Colon (tissue), 2 donors: Measurements from ENCODE around the gene MYOD1.

Experiments used
- FAIRE-seq: peaks from 2 replicates; lab custom pipeline; 2012; peaks lifted over from hg19 to GRCh38; lab: Jason Lieb, UNC
- donor health status: control.
- donor health status: control.

Gene MYOD1

DNA sequence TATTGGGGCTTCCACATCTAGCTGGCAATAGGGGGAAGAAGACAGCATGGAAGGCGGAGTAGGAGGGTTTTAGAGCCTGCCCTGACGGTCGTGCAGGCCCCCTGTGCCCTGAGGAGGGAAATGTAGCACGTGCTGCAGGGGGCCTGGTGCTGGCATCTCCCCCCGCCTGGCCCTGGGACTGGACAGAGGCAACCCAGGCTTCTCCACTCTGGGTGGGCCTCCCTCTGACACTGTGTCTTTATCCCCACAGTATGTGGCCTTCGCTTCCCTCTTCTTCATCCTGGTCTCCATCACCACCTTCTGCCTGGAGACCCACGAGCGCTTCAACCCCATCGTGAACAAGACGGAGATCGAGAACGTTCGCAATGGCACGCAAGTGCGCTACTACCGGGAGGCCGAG is 52.0 kb downstream of the MYOD1 start:
- FAIRE-seq = no peak
